Measurements from ENCODE around the gene ARMC2.
"Not testable (repeated sequence)": the region's sequence is repeated elsewhere in the genome, so short reads cannot be mapped to it uniquely, and the experiment has no call there.

The ARMC2 gene

GRCh38 chr6:108966855-108967755 is 118.9 kb downstream of the ARMC2 start:
- in situ Hi-C loops (cut with MboI; ENCODE audit: low pct_unique_long_range_greater_than_20kb, low sequenced_read_pairs) = no loop called here
- peak; percentile 82 for DNase-seq

- peak; percentile 74 for DNase-seq
- in situ Hi-C loops (cut with MboI; ENCODE audit: low pct_unique_long_range_greater_than_20kb, low sequenced_read_pairs) = no loop called here
Measured at GRCh38 chr6:108968325-108969316, 120.4 kb downstream of the ARMC2 start.

- DNase-seq = no peak
- in situ Hi-C loops (cut with MboI; ENCODE audit: low pct_unique_long_range_greater_than_20kb, low sequenced_read_pairs) = no loop called here
Measured at GRCh38 chr6:108969776-108970175, 121.6 kb downstream of the ARMC2 start.

- in situ Hi-C loops (cut with MboI; ENCODE audit: low pct_unique_long_range_greater_than_20kb, low sequenced_read_pairs) = no loop called here
Measured at GRCh38 chr6:108974201-108974600, 126.0 kb downstream of the ARMC2 start.

GRCh38 chr6:108978638-108979037 is 130.4 kb downstream of the ARMC2 start:
- DNase-seq; in situ Hi-C loops (cut with MboI; ENCODE audit: low pct_unique_long_range_greater_than_20kb, low sequenced_read_pairs): not testable (repeated sequence)

More at GRCh38 chr6:108974201-108974600, 126.0 kb downstream of the ARMC2 start:
- DNase-seq = no peak

GRCh38 chr6:108982154-108983113 is 134.2 kb downstream of the ARMC2 start:
- in situ Hi-C loops (cut with MboI; ENCODE audit: low pct_unique_long_range_greater_than_20kb, low sequenced_read_pairs) = no loop called here
- DNase-seq = no peak

GRCh38 chr6:108983151-108983550 is 134.9 kb downstream of the ARMC2 start:
- in situ Hi-C loops (cut with MboI; ENCODE audit: low pct_unique_long_range_greater_than_20kb, low sequenced_read_pairs) = no loop called here
- DNase-seq = no peak

- in situ Hi-C loops (cut with MboI; ENCODE audit: low pct_unique_long_range_greater_than_20kb, low sequenced_read_pairs) = no loop called here
- DNase-seq = no peak
Measured at GRCh38 chr6:108985301-108985700, 137.1 kb downstream of the ARMC2 start.

GRCh38 chr6:108987156-108987555 is 138.9 kb downstream of the ARMC2 start:
- in situ Hi-C loops (cut with MboI; ENCODE audit: low pct_unique_long_range_greater_than_20kb, low sequenced_read_pairs) = no loop called here
- no peak for DNase-seq

GRCh38 chr6:108988296-108988695 is 140.1 kb downstream of the ARMC2 start:
- in situ Hi-C loops (cut with MboI; ENCODE audit: low pct_unique_long_range_greater_than_20kb, low sequenced_read_pairs) = no loop called here
- DNase-seq = no peak

GRCh38 chr6:108988765-108989164 is 140.5 kb downstream of the ARMC2 start:
- no peak for DNase-seq
- in situ Hi-C loops (cut with MboI; ENCODE audit: low pct_unique_long_range_greater_than_20kb, low sequenced_read_pairs) = no loop called here

- in situ Hi-C loops (cut with MboI; ENCODE audit: low pct_unique_long_range_greater_than_20kb, low sequenced_read_pairs) = no loop called here
- DNase-seq = no peak
Measured at GRCh38 chr6:108989700-108990099, 141.5 kb downstream of the ARMC2 start.

GRCh38 chr6:108993876-108994275 is 145.7 kb downstream of the ARMC2 start:
- in situ Hi-C loops (cut with MboI; ENCODE audit: low pct_unique_long_range_greater_than_20kb, low sequenced_read_pairs) = no loop called here
- no peak for DNase-seq

GRCh38 chr6:108995296-108995695 is 147.1 kb downstream of the ARMC2 start:
- DNase-seq = no peak
- in situ Hi-C loops (cut with MboI; ENCODE audit: low pct_unique_long_range_greater_than_20kb, low sequenced_read_pairs) = no loop called here

GRCh38 chr6:108996208-108996607 is 148.0 kb downstream of the ARMC2 start:
- in situ Hi-C loops (cut with MboI; ENCODE audit: low pct_unique_long_range_greater_than_20kb, low sequenced_read_pairs) = no loop called here
- no peak for DNase-seq

- in situ Hi-C loops (cut with MboI; ENCODE audit: low pct_unique_long_range_greater_than_20kb, low sequenced_read_pairs) = no loop called here
- DNase-seq = no peak
Measured at GRCh38 chr6:108998485-108998884, 150.3 kb downstream of the ARMC2 start.

- no peak for DNase-seq
- in situ Hi-C loops (cut with MboI; ENCODE audit: low pct_unique_long_range_greater_than_20kb, low sequenced_read_pairs) = no loop called here
Measured at GRCh38 chr6:108999428-108999827, 151.2 kb downstream of the ARMC2 start.

GRCh38 chr6:109000289-109000688 is 152.1 kb downstream of the ARMC2 start:
- no peak for DNase-seq
- in situ Hi-C loops (cut with MboI; ENCODE audit: low pct_unique_long_range_greater_than_20kb, low sequenced_read_pairs) = no loop called here
